HG03139 (cell line): ENCODE results near the gene MT1H.
"Not testable (repeated sequence)": the region's sequence is repeated elsewhere in the genome, so short reads cannot be mapped to it uniquely, and the experiment has no call there.

Experiments used
- ATAC-seq: cut with Tn5 transposase; IDR thresholded peaks from one replicate; pipeline ENCODE4 v1.9.1; 2021; ENCODE audit not compliant: unreplicated experiment

The MT1H gene

DNA sequence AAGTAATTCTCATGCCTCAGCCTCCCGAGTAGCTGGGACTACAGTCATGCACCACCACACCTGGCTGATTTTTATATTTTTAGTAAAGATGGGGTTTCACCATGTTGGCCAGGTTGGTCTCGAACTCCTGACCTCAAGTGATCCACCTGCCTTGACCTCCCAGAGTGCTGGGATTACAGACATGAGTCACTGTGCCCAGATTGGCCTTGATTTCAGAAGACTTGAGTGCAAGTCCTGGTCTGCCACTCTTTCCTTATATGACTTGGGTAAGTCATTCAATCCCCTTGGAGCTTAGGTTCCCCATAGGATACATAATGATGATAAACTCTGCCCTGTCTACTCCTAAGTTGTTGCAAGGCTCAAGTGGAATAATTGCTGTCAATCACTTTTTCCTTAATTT is 47.9 kb downstream of the MT1H start:
- not testable (repeated sequence) for ATAC-seq
